Posterior vena cava (tissue), 2 donors: ENCODE results near the gene GATA2. TPM values are rescaled to one million over a fixed set of nuclear protein-coding genes. Genes with fewer than 3 reads are reported as not detected.

Experiments
- DNase-seq: peaks from one replicate; pipeline ENCODE4 v3.0.0-alpha.2; 2020; ENCODE audit warnings: low spot score
- intact Hi-C, 2 donors: fragments of 100-400 bp; cut with DNase I; formaldehyde crosslinking; loops; one replicate each; pipeline versions ENCODE4 v1.14.1 to v1.14.2; 2022 to 2023
- total RNA-seq, 2 donors: library from RNA; stranded (reverse); fragmentation: NEBNext Ultra II Directional; extraction: Animal tissue kit (Norgen Biotek cat#: 25700); gene quantifications; one replicate each; pipeline ENCODE4 v1.2.1, GENCODE V29; 2021
- donor health status: DM: yes; HTN: yes; CAD: no.
- donor health status: DM: yes; HTN: yes; CAD: no.

Gene GATA2
- total RNA-seq, 2 donors from 2014 or later, result 11.6 to 11.9 TPM

- DNase-seq, result no peak
- intact Hi-C loops, result no loop called here
Observed at GRCh38 chr3:128448491-128448890, 44.5 kb downstream of the GATA2 start.

GRCh38 chr3:128447561-128448013 lies 45.4 kb downstream of the GATA2 start:
- no peak for DNase-seq
- intact Hi-C loops, result no loop called here

- DNase-seq, result no peak
- intact Hi-C loops, result no loop called here
Observed at GRCh38 chr3:128446821-128447220, 46.2 kb downstream of the GATA2 start.

- intact Hi-C loops, result no loop called here
- no peak for DNase-seq
Observed at GRCh38 chr3:128445357-128445756, 47.6 kb downstream of the GATA2 start.

- intact Hi-C loops, result no loop called here
- DNase-seq, result no peak
Observed at GRCh38 chr3:128443771-128444170, 49.2 kb downstream of the GATA2 start.

- DNase-seq, result no peak
- intact Hi-C loops, result no loop called here
Observed at GRCh38 chr3:128442949-128443348, 50.1 kb downstream of the GATA2 start.

GRCh38 chr3:128442070-128442469 lies 50.9 kb downstream of the GATA2 start:
- intact Hi-C loops, result no loop called here
- no peak for DNase-seq

GRCh38 chr3:128439226-128439625 lies 53.8 kb downstream of the GATA2 start:
- intact Hi-C loops, result no loop called here
- no peak for DNase-seq

GRCh38 chr3:128438488-128439072 lies 54.4 kb downstream of the GATA2 start:
- DNase-seq, result no peak
- intact Hi-C loops, result no loop called here

- intact Hi-C loops, result no loop called here
- no peak for DNase-seq
Observed at GRCh38 chr3:128436214-128436613, 56.8 kb downstream of the GATA2 start.

GRCh38 chr3:128435561-128435960 lies 57.4 kb downstream of the GATA2 start:
- intact Hi-C loops, result no loop called here
- no peak for DNase-seq

- DNase-seq, result no peak
- intact Hi-C loops, result no loop called here
Observed at GRCh38 chr3:128435058-128435457, 57.9 kb downstream of the GATA2 start.

- no peak for DNase-seq
- intact Hi-C loops, result no loop called here
Observed at GRCh38 chr3:128434524-128434923, 58.5 kb downstream of the GATA2 start.

GRCh38 chr3:128433837-128434165 lies 59.2 kb downstream of the GATA2 start:
- intact Hi-C loops, result no loop called here
- no peak for DNase-seq

GRCh38 chr3:128432971-128433836 lies 59.8 kb downstream of the GATA2 start:
- intact Hi-C loops, result no loop called here
- peak; percentile 75 for DNase-seq

- intact Hi-C loops, result no loop called here
- DNase-seq, result peak; percentile 80
Observed at GRCh38 chr3:128432301-128432970, 60.6 kb downstream of the GATA2 start.

- peak; percentile 57 for DNase-seq
- intact Hi-C loops, result no loop called here
Observed at GRCh38 chr3:128431803-128432300, 61.1 kb downstream of the GATA2 start.

- intact Hi-C loops, result no loop called here
- peak; percentile 76 for DNase-seq
Observed at GRCh38 chr3:128430731-128431130, 62.3 kb downstream of the GATA2 start.

GRCh38 chr3:128430301-128430700 lies 62.7 kb downstream of the GATA2 start:
- peak; percentile 58 for DNase-seq
- intact Hi-C loops, result no loop called here

- intact Hi-C loops, result loop anchor here (5.0 kb wide), 3 partner anchors 63 to 178 kb away; partner anchors contain the start of gene GATA2 (in 1 of the 2)
Observed at GRCh38 chr3:128429751-128430150, 63.2 kb downstream of the GATA2 start.

More at GRCh38 chr3:128429751-128430150, 63.2 kb downstream of the GATA2 start:
- peak; percentile 69 for DNase-seq
